WTC11 (cell line): ENCODE measurements around the gene SLC11A2. TPM values are rescaled to one million over a fixed set of nuclear protein-coding genes. Genes with fewer than 3 reads are reported as not detected.

ENCODE experiments used
- ATAC-seq: fragments of 200-7000 bp; cut with Tn5 transposase; 2 replicates; pipeline ENCODE4 v1.10.0; 2021; ENCODE audit warnings: mild to moderate bottlenecking, moderate library complexity
- CTCF ChIA-PET: fragments of 300-600 bp; sonication (Branson Sonifier 250); formaldehyde crosslinking; loops from one replicate; lab custom pipeline; 2021; ENCODE audit warnings: antibody characterized with exemption; lab: Charles Lee
- POLR2A ChIA-PET: fragments of 350-600 bp; sonication (Branson Sonifier 250); formaldehyde crosslinking; loops from one replicate; lab custom pipeline; 2021; ENCODE audit warnings: antibody characterized with exemption; lab: Charles Lee
- DNase-seq: peaks from one replicate; pipeline ENCODE4 v3.0.0; 2021; ENCODE audit warnings: low spot score
- H3K27ac Mint-ChIP-seq: 2 replicates; pipeline ENCODE4 v1.8.0; 2021; ENCODE audit warnings: mixed read lengths
- H3K27me3 Mint-ChIP-seq: 2 replicates; pipeline ENCODE4 v1.8.0; 2021; ENCODE audit warnings: low read depth, mild to moderate bottlenecking, moderate library complexity, mixed read lengths
- H3K36me3 Mint-ChIP-seq: 2 replicates; pipeline ENCODE4 v1.8.0; 2021; ENCODE audit warnings: mixed read lengths
- H3K4me1 Mint-ChIP-seq: 2 replicates; pipeline ENCODE4 v1.8.0; 2022; ENCODE audit warnings: mixed read lengths
- H3K4me3 Mint-ChIP-seq: 2 replicates; pipeline ENCODE4 v1.8.0; 2021; ENCODE audit warnings: mild to moderate bottlenecking, moderate library complexity, mixed read lengths
- H3K9me3 Mint-ChIP-seq: 2 replicates; pipeline ENCODE4 v1.8.0; 2021; ENCODE audit warnings: mixed read lengths
- CREB1 ChIP-seq: sonication (generic); formaldehyde crosslinking; IDR thresholded peaks from 2 replicates; pipeline ENCODE4 v1.8.0; 2023; ENCODE audit warnings: mild to moderate bottlenecking, missing genetic modification reagents
- EMX1 ChIP-seq: fragments of 250-450 bp; sonication (Bioruptor Pico); IDR thresholded peaks from 2 replicates; pipeline ENCODE4 v1.8.0; 2021; ENCODE audit warnings: mild to moderate bottlenecking
- ERG ChIP-seq: fragments of 250-450 bp; sonication (Bioruptor Pico); IDR thresholded peaks from 2 replicates; pipeline ENCODE4 v1.8.0; 2021; ENCODE audit warnings: mild to moderate bottlenecking
- ESRRA ChIP-seq: sonication (generic); formaldehyde crosslinking; IDR thresholded peaks from 2 replicates; pipeline ENCODE4 v1.8.1; 2022; ENCODE audit warnings: mild to moderate bottlenecking, missing genetic modification reagents, borderline replicate concordance
- ETV6 ChIP-seq: sonication (generic); formaldehyde crosslinking; IDR thresholded peaks from 2 replicates; pipeline ENCODE4 v1.8.1; 2022; ENCODE audit warnings: mild to moderate bottlenecking, missing genetic modification reagents
- GABPB1 ChIP-seq: sonication (generic); formaldehyde crosslinking; IDR thresholded peaks from 2 replicates; pipeline ENCODE4 v1.8.1; 2023; ENCODE audit warnings: mild to moderate bottlenecking, missing genetic modification reagents
- GRHL2 ChIP-seq: fragments of 250-450 bp; sonication (Bioruptor Pico); IDR thresholded peaks from 2 replicates; pipeline ENCODE4 v1.8.0; 2022; ENCODE audit warnings: mild to moderate bottlenecking, moderate library complexity; ENCODE audit not compliant: insufficient replicate concordance, severe bottlenecking
- MLX ChIP-seq: sonication (generic); formaldehyde crosslinking; IDR thresholded peaks from 2 replicates; pipeline ENCODE4 v1.8.1; 2023; ENCODE audit warnings: mild to moderate bottlenecking, missing genetic modification reagents, moderate library complexity
- MYBL2 ChIP-seq: sonication (generic); formaldehyde crosslinking; IDR thresholded peaks from 2 replicates; pipeline ENCODE4 v1.8.1; 2023; ENCODE audit warnings: mild to moderate bottlenecking, moderate library complexity, missing genetic modification reagents
- NFE2L1 ChIP-seq: sonication (generic); formaldehyde crosslinking; IDR thresholded peaks from 2 replicates; pipeline ENCODE4 v1.8.1; 2023; ENCODE audit warnings: missing genetic modification reagents
- PREB ChIP-seq: sonication (generic); formaldehyde crosslinking; IDR thresholded peaks from 2 replicates; pipeline ENCODE4 v1.8.1; 2022; ENCODE audit warnings: mild to moderate bottlenecking, missing genetic modification reagents, moderate library complexity, borderline replicate concordance
- SMAD3 ChIP-seq: sonication (generic); formaldehyde crosslinking; IDR thresholded peaks from 2 replicates; pipeline ENCODE4 v1.8.0; 2022; ENCODE audit warnings: missing genetic modification reagents, mild to moderate bottlenecking, borderline replicate concordance
- SOX15 ChIP-seq: fragments of 250-450 bp; sonication (Bioruptor Pico); IDR thresholded peaks from 2 replicates; pipeline ENCODE4 v1.9.0; 2021; ENCODE audit warnings: mild to moderate bottlenecking
- STAT6 ChIP-seq: sonication (generic); formaldehyde crosslinking; conservative IDR thresholded peaks from 2 replicates; pipeline ENCODE4 v1.8.1; 2023; ENCODE audit warnings: mild to moderate bottlenecking, low read depth, missing genetic modification reagents, moderate library complexity
- TEAD1 ChIP-seq: sonication (generic); formaldehyde crosslinking; IDR thresholded peaks from 2 replicates; pipeline ENCODE4 v1.8.0; 2022; ENCODE audit warnings: mild to moderate bottlenecking, missing genetic modification reagents
- TP53 ChIP-seq: sonication (generic); formaldehyde crosslinking; IDR thresholded peaks from 2 replicates; pipeline ENCODE4 v1.8.1; 2023; ENCODE audit warnings: mild to moderate bottlenecking, missing genetic modification reagents
- ZMAT4 ChIP-seq: fragments of 250-450 bp; sonication (Bioruptor Pico); IDR thresholded peaks from 2 replicates; pipeline ENCODE4 v1.9.0; 2021; ENCODE audit warnings: mild to moderate bottlenecking
- ZNF232 ChIP-seq: sonication (generic); formaldehyde crosslinking; IDR thresholded peaks from 2 replicates; pipeline ENCODE4 v1.8.0; 2022; ENCODE audit warnings: mild to moderate bottlenecking, missing genetic modification reagents
- ZNF263 ChIP-seq: sonication (generic); formaldehyde crosslinking; IDR thresholded peaks from 2 replicates; pipeline ENCODE4 v1.8.1; 2022; ENCODE audit warnings: low read depth, mild to moderate bottlenecking, moderate library complexity, missing genetic modification reagents
- ZNF317 ChIP-seq: sonication (generic); formaldehyde crosslinking; IDR thresholded peaks from 2 replicates; pipeline ENCODE4 v1.8.1; 2023; ENCODE audit warnings: low read depth, mild to moderate bottlenecking, moderate library complexity, missing genetic modification reagents, borderline replicate concordance
- ZNF512 ChIP-seq: sonication (generic); formaldehyde crosslinking; IDR thresholded peaks from 2 replicates; pipeline ENCODE4 v1.8.1; 2022; ENCODE audit warnings: missing genetic modification reagents, borderline replicate concordance
- ZNF532 ChIP-seq: fragments of 250-450 bp; sonication (Bioruptor Pico); IDR thresholded peaks from 2 replicates; pipeline ENCODE4 v1.9.0; 2021; ENCODE audit warnings: mild to moderate bottlenecking, borderline replicate concordance
- ZNF671 ChIP-seq: fragments of 250-450 bp; sonication (Bioruptor Pico); IDR thresholded peaks from 2 replicates; pipeline ENCODE4 v1.8.0; 2021; ENCODE audit warnings: mild to moderate bottlenecking
- total RNA-seq: library from RNA; stranded (reverse); gene quantifications from 3 replicates; pipeline ENCODE4 v1.2.3, GENCODE V29; 2021

The SLC11A2 gene
- total RNA-seq, 1 experiment from 2014 or later = 58.0 TPM

- CTCF ChIA-PET = interaction anchor here (5.5 kb wide), 1 partner anchor 38 kb away, joined by 55 read pairs; the partner anchor contains the start of gene SLC11A2
Measured at GRCh38 chr12:50990147-50990727, 35.9 kb downstream of the SLC11A2 start.

GRCh38 chr12:50988871-50989270 lies 37.3 kb downstream of the SLC11A2 start:
- H3K4me1 Mint-ChIP-seq = 0 out of 2 replicates have a peak, but pooled peaks cover 4% of the 10 kb centered on the region
- no peaks in the 10 kb centered on the region for H3K9me3 Mint-ChIP-seq
- ChIA-PET CTCF (interaction anchor here (2.9 to 5.5 kb wide), 2 partner anchors 39 to 224 kb away, joined by 41 to 55 read pairs; partner anchors contain the start of gene SLC11A2), POLR2A (no interaction called here)
- H3K27ac Mint-ChIP-seq = no peak overlapping the region
- no peaks in the 10 kb centered on the region for H3K27me3 Mint-ChIP-seq
- H3K36me3 Mint-ChIP-seq = peaks cover 40% of the 10 kb centered on the region
- ATAC-seq (no peak), DNase-seq (no peak)
- no peak overlapping the region for H3K4me3 Mint-ChIP-seq
- TF ChIP-seq ZNF532 (CRISPR knock-in tag) (no peak), ZNF263 (CRISPR knock-in tag) (no peak), SMAD3 (CRISPR knock-in tag) (no peak), ZNF671 (CRISPR knock-in tag) (no peak), ZNF512 (CRISPR knock-in tag) (no peak)

More at GRCh38 chr12:50990147-50990727, 35.9 kb downstream of the SLC11A2 start:
- Mint-ChIP-seq H3K4me1 (0 out of 2 replicates have a peak, but pooled peaks cover 4% of the 10 kb centered on the region), H3K27me3 (no peaks in the 10 kb centered on the region), H3K9me3 (no peaks in the 10 kb centered on the region), H3K36me3 (peaks cover 51% of the 10 kb centered on the region), H3K4me3 (no peak overlapping the region), H3K27ac (no peak overlapping the region)
- TF ChIP-seq CREB1 (CRISPR knock-in tag) (no peak), SOX15 (CRISPR knock-in tag) (no peak), EMX1 (CRISPR knock-in tag) (no peak), GABPB1 (CRISPR knock-in tag) (no peak), STAT6 (CRISPR knock-in tag) (no peak), ETV6 (CRISPR knock-in tag) (no peak), ESRRA (no peak), ZNF317 (CRISPR knock-in tag) (no peak), ZMAT4 (CRISPR knock-in tag) (no peak), MYBL2 (CRISPR knock-in tag) (no peak), ZNF232 (CRISPR knock-in tag) (no peak), NFE2L1 (CRISPR knock-in tag) (no peak), PREB (CRISPR knock-in tag) (no peak), MLX (CRISPR knock-in tag) (no peak), TP53 (CRISPR knock-in tag) (no peak), ERG (CRISPR knock-in tag) (no peak), GRHL2 (CRISPR knock-in tag) (no peak), TEAD1 (CRISPR knock-in tag) (no peak)
- ATAC-seq = no peak
- DNase-seq = no peak
- POLR2A ChIA-PET = no interaction called here
